ENCODE results near the gene FNTB. TPM values are rescaled to one million over a fixed set of nuclear protein-coding genes. Genes with fewer than 3 reads are reported as not detected.

Gene FNTB
- total and polyA plus RNA-seq, 2 experiments from 2014 or later, result 18.1 to 24.3 TPM

DNA sequence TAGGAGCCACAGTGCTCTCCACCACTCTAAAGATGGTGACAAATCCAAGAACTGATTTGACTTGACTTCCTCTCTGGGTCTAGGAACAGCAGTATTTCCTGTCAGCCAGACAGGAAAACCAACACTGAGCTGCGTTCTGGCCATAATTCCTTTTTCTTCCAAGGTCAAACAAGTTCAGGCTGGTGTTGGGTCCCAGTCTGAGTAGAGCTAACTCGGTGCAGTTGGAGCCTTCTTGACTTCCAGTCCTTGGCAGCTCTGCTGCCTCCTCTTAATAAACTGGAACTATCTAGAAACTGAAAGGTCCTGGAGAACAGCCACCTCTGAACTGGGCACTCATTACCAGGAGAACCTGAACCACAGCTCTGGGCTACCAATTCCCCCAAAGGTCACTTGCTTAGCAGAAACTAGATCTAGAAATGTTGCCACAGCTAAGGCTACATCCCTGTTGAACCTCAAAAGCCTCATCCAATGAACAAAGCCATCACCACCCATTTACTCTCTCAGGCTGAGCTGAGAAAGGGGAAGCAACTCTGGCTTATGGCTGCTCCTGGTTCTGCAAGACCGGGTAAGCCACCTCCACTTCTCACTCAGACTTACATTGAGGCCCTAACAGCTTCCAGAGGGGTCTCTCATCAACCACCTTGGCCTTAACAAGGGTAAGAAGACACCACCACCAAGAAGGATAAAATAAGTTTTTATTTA is 87.9 kb downstream of the FNTB start:
- TF ChIP-seq, protein P1, sequence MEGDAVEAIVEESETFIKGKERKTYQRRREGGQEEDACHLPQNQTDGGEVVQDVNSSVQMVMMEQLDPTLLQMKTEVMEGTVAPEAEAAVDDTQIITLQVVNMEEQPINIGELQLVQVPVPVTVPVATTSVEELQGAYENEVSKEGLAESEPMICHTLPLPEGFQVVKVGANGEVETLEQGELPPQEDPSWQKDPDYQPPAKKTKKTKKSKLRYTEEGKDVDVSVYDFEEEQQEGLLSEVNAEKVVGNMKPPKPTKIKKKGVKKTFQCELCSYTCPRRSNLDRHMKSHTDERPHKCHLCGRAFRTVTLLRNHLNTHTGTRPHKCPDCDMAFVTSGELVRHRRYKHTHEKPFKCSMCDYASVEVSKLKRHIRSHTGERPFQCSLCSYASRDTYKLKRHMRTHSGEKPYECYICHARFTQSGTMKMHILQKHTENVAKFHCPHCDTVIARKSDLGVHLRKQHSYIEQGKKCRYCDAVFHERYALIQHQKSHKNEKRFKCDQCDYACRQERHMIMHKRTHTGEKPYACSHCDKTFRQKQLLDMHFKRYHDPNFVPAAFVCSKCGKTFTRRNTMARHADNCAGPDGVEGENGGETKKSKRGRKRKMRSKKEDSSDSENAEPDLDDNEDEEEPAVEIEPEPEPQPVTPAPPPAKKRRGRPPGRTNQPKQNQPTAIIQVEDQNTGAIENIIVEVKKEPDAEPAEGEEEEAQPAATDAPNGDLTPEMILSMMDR (IDR thresholded peaks at IDR 0.05; ENCODE audit: poor library complexity), result no peak
- TF ChIP-seq EZH2 (IDR thresholded peaks at IDR 0.05; ENCODE audit: borderline replicate concordance) (no peak), EZH2phosphoT487 (IDR thresholded peaks at IDR 0.05; ENCODE audit: low read depth, severe bottlenecking, unreplicated experiment) (no peak)
- H3K4me1 ChIP-seq (ENCODE audit: insufficient read depth), result peaks cover 40% of the 10 kb centered on the region
- no peaks in the 10 kb centered on the region for H3K9me2 ChIP-seq (replicated peaks; ENCODE audit: insufficient read depth)
- DNase-seq (ENCODE audit: low spot score), result no peak
- H3K4me2 ChIP-seq, result no peak overlapping the region
- no peaks in the 10 kb centered on the region for H3K36me3 ChIP-seq (replicated peaks; ENCODE audit: insufficient read depth, low read depth)
- no peaks in the 10 kb centered on the region for H4K20me1 ChIP-seq (ENCODE audit: insufficient read depth, poor library complexity, severe bottlenecking)
- no peak overlapping the region for H2AFZ ChIP-seq
- H3K79me2 ChIP-seq, result peaks cover 42% of the 10 kb centered on the region
- H3K27ac ChIP-seq, result peak overlapping the region; percentile 92
- no peaks in the 10 kb centered on the region for H3K9me3 ChIP-seq (ENCODE audit: low read depth)
- H3K27me3 ChIP-seq, result no peaks in the 10 kb centered on the region
- H3K4me3 ChIP-seq, result no peak overlapping the region
- WGBS (ENCODE audit: low lambda C conversion rate, missing lambda C conversion rate), result 71% methylated on average over 3 of the region's 3 CpGs

DNA sequence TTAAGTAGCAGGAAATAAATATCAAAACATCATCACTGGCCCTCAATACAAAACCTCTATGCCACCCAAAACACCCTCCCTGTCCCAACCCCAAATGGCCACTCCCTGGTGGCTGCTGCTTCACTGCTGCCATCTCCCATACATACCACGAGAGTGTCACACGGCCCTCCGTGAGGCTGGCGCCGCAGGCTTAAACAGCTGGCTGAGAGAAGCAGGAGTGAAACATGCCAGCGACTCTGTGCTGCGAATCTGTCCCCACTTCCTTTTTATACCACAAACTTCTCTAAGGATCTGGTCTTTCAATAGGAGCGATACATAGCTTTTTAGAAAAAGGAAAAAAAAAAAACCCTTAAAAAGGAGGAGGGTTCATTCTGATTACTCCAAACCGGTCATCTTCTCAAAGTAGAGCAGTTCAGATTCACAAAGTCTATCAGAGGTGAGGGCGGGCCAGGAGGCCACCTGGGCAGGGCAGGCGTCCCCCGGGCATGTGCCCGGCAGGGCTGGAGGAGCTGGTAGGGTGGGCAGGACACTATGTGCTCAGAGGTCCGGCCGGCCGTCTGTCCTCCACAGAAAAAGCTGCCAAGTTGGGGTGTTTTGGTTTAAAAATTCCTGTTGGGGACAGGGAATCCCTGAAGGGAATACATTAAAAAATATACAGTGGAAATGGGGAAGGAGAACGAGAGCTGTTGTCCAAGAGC is 89.1 kb downstream of the FNTB start:
- Histone ChIP-seq H3K36me3 (replicated peaks; ENCODE audit: insufficient read depth, low read depth) (no peaks in the 10 kb centered on the region), H3K4me3 (no peak overlapping the region), H3K79me2 (peaks cover 53% of the 10 kb centered on the region), H4K20me1 (ENCODE audit: insufficient read depth, poor library complexity, severe bottlenecking) (no peaks in the 10 kb centered on the region), H3K4me1 (ENCODE audit: insufficient read depth) (peaks cover 40% of the 10 kb centered on the region), H3K9me2 (replicated peaks; ENCODE audit: insufficient read depth) (no peaks in the 10 kb centered on the region), H3K27me3 (no peaks in the 10 kb centered on the region), H3K27ac (no peak overlapping the region), H3K4me2 (no peak overlapping the region), H3K9me3 (ENCODE audit: low read depth) (no peaks in the 10 kb centered on the region), H2AFZ (no peak overlapping the region)
- no peak for DNase-seq (ENCODE audit: low spot score)
- WGBS (ENCODE audit: low lambda C conversion rate, missing lambda C conversion rate), result 91% methylated on average over 17 of the region's 17 CpGs
- TF ChIP-seq EZH2phosphoT487 (IDR thresholded peaks at IDR 0.05; ENCODE audit: low read depth, severe bottlenecking, unreplicated experiment) (no peak), EZH2 (IDR thresholded peaks at IDR 0.05; ENCODE audit: borderline replicate concordance) (no peak)
- TF ChIP-seq, protein P1 (IDR thresholded peaks at IDR 0.05; ENCODE audit: poor library complexity), result no peak

DNA sequence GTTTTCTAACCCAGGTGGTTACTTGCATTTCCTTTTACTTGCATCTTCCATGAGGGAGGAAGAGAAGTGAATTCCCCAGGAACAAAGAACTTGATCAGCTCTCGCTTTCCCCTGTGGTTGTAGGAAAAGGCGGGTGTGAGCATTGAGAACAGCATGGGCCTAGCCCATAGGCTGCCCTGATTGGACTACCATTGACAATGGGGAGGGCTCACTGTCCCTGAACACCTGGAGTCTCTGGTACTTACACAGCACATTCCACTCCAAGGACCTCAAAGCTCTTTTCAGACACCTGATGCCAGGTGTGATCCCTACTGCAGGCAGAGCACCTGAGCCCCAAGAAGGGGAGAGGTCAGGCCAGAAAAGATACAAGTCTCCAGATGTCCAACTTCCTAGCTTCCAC is 90.6 kb downstream of the FNTB start:
- Histone ChIP-seq H2AFZ (no peak overlapping the region), H3K79me2 (peaks cover 49% of the 10 kb centered on the region), H4K20me1 (ENCODE audit: insufficient read depth, poor library complexity, severe bottlenecking) (no peaks in the 10 kb centered on the region), H3K36me3 (replicated peaks; ENCODE audit: insufficient read depth, low read depth) (peaks cover 5% of the 10 kb centered on the region), H3K4me2 (no peak overlapping the region), H3K27me3 (no peaks in the 10 kb centered on the region), H3K9me3 (ENCODE audit: low read depth) (no peaks in the 10 kb centered on the region), H3K9me2 (replicated peaks; ENCODE audit: insufficient read depth) (no peaks in the 10 kb centered on the region), H3K27ac (no peak overlapping the region), H3K4me1 (ENCODE audit: insufficient read depth) (peaks cover 45% of the 10 kb centered on the region), H3K4me3 (no peak overlapping the region)
- TF ChIP-seq EZH2 (IDR thresholded peaks at IDR 0.05; ENCODE audit: borderline replicate concordance), result no peak
- TF ChIP-seq, protein P1 (IDR thresholded peaks at IDR 0.05; ENCODE audit: poor library complexity), result no peak
- TF ChIP-seq EZH2phosphoT487 (IDR thresholded peaks at IDR 0.05; ENCODE audit: low read depth, severe bottlenecking, unreplicated experiment), result no peak
- no peak for DNase-seq (ENCODE audit: low spot score)
- 93% methylated on average over 2 of the region's 2 CpGs for WGBS (ENCODE audit: low lambda C conversion rate, missing lambda C conversion rate)

Measured in hepatocyte (in vitro differentiated cells).